IgD-negative memory B cell (primary cell): ENCODE measurements around the gene FAS. TPM values are rescaled to one million over a fixed set of nuclear protein-coding genes. Genes with fewer than 3 reads are reported as not detected.
"Not testable (repeated sequence)": the region's sequence is repeated elsewhere in the genome, so short reads cannot be mapped to it uniquely, and the experiment has no call there.

Experiments
- H3K27ac Mint-ChIP-seq, 3 donors: one replicate each; pipeline ENCODE4 v1.8.0; 2020 to 2022; ENCODE audit warnings: mild to moderate bottlenecking in 3 of 3, mixed read lengths in 3 of 3, moderate library complexity in 1 of 3
- H3K27me3 Mint-ChIP-seq: one replicate; pipeline ENCODE4 v1.8.0; 2021; ENCODE audit warnings: mixed read lengths
- H3K36me3 Mint-ChIP-seq: one replicate; pipeline ENCODE4 v1.8.0; 2020; ENCODE audit warnings: mild to moderate bottlenecking, mixed read lengths
- H3K4me1 Mint-ChIP-seq, 3 donors: one replicate each; pipeline ENCODE4 v1.8.0; 2020 to 2022; ENCODE audit warnings: mixed read lengths in 3 of 3, mild to moderate bottlenecking in 1 of 3
- H3K4me3 Mint-ChIP-seq, 4 donors: one replicate each; pipeline ENCODE4 v1.8.0; 2020 to 2022; ENCODE audit warnings: mild to moderate bottlenecking in 4 of 4, mixed read lengths in 4 of 4, moderate library complexity in 3 of 4
- H3K9me3 Mint-ChIP-seq, 3 donors: one replicate each; pipeline ENCODE4 v1.8.0; 2020 to 2021; ENCODE audit warnings: mixed read lengths in 3 of 3, mild to moderate bottlenecking in 1 of 3
- polyA plus RNA-seq: library from polyadenylated mRNA; unstranded; fragments of 300-500 nt; fragmentation: Illumina TruSeq; gene quantifications from one replicate; pipeline ENCODE4 v1.2.3, GENCODE V29; 2021

The FAS gene
- polyA plus RNA-seq, 1 donor from 2014 or later: 11.1 TPM

DNA sequence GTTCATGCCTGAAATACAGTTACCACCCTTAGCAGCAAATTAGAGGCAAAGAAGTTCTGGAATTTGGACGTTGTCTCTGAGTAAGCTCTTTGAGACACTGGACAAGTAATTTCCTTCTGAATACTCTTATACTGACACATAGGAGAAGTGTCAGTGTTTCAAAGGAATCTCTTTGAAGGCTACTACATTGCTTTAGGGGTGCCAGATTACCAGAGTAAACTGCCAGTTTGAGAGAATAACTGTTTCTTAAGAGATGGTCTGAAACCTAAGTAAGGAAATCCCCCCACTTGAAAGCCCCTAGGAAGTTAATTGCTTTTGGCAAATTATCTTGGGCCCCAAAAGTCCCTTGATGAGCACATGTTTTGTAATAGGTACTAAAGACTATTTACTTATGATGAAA is 3.4 kb downstream of the FAS start:
- Mint-ChIP-seq H3K36me3 (peaks cover 2% of the 10 kb centered on the region), H3K4me1 (peaks cover 47 to 60% (median 54%) of the 10 kb centered on the region in 3 donors), H3K27me3 (no peaks in the 10 kb centered on the region), H3K9me3 (no peaks in the 10 kb centered on the region), H3K4me3 (peak overlapping the region in 3 of 4 donors; percentile 52 to 70 (median 63)), H3K27ac (peak overlapping the region in 2 of 3 donors; percentile 59 to 69)

DNA sequence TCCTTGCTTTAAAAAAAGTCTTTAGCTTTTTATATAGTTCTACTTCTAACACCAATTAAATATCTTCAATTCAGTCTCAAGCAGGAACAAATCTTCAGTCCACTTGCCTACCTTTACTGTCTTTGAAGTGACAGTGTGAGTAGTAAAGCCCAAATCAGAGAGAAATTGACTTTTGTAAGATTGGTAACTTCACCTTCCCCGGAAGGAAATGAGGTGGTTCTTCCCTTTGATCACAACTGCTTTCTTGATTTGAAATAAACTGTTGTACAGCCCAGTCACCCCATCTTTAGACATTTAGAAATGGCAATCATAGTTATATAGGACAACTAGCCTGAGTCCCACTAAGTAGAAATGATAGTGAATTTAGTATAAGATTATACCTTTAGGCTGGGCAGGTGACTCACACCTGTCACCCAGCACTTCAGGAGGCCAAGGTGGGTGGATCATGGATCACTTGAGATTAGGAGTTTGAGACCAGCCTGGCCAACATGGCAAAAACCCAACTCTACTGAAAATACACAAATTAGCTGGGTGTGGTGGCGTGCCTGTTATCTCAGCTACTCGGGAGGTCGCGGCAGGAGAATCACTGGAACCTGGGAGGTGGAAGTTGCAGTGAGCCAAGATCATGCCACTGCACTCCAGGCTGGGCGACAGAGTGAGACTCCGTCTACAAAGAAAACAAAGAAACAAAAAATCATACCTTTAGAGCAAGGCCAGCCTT is 4.7 kb downstream of the FAS start:
- Mint-ChIP-seq H3K9me3 (no peaks in the 10 kb centered on the region), H3K36me3 (peaks cover 2% of the 10 kb centered on the region), H3K27ac (peak overlapping the region; percentile 54 to 76 (median 65)), H3K27me3 (no peaks in the 10 kb centered on the region), H3K4me3 (peak overlapping the region; percentile 63 to 89 (median 74)), H3K4me1 (peaks cover 44 to 61% (median 53%) of the 10 kb centered on the region in 3 donors)

DNA sequence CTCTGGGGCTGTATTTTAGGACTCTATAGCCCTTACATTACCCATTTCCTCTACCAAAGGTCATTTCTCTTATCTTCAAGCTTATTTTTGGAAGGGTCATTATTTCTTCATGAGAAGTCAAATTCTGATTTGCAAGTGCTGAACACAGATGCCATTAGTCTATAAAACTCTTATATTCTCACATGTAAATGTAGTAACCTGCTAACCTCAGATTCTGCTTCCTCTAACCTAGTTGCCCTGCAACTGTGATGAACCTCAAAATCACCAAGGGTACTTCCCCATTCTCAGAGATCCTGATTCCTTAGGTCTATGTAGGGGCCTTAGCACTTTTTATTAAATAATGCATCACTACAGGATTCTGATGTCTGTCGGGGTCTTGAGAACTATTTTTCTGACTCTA is 6.3 kb downstream of the FAS start:
- H3K4me1 Mint-ChIP-seq: peaks cover 50 to 65% (median 62%) of the 10 kb centered on the region in 3 donors
- peak overlapping the region in 3 of 4 donors; percentile 44 to 70 (median 46) for H3K4me3 Mint-ChIP-seq
- peak overlapping the region; percentile 8 to 90 (median 70) for H3K27ac Mint-ChIP-seq
- no peaks in the 10 kb centered on the region for H3K9me3 Mint-ChIP-seq
- H3K27me3 Mint-ChIP-seq: no peaks in the 10 kb centered on the region
- peaks cover 2% of the 10 kb centered on the region for H3K36me3 Mint-ChIP-seq

DNA sequence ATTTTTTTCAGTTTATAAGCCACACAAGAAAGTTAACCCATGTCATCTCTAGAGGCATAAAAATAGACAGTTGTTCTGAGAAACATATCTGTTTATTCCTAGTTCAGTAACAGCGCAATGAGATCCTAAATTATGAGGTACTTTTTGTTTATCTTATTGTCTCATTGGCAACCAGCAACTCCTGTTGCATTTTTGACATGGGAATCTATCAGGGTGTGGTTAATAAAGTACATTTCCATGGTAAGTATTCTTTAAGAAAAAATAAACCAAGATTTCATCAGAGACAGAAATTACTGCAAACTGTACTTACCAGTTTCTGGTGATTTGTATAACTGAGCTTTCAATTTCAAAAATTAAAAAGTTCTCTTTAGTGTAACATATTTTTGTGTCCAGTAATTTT is 9.0 kb downstream of the FAS start:
- Mint-ChIP-seq H3K9me3 (no peaks in the 10 kb centered on the region), H3K27ac (peak overlapping the region; percentile 66 to 87 (median 80)), H3K4me3 (peak overlapping the region in 3 of 4 donors; percentile 23 to 91 (median 64)), H3K27me3 (no peaks in the 10 kb centered on the region), H3K4me1 (peaks cover 61 to 65% (median 64%) of the 10 kb centered on the region in 3 donors), H3K36me3 (no peaks in the 10 kb centered on the region)

GRCh38 chr10:89001024-89001728 is 10.6 kb downstream of the FAS start:
- Mint-ChIP-seq H3K27me3 (no peaks in the 10 kb centered on the region), H3K36me3 (no peaks in the 10 kb centered on the region), H3K9me3 (no peaks in the 10 kb centered on the region), H3K27ac (peak overlapping the region; percentile 80 to 90 (median 87)), H3K4me3 (peak overlapping the region; percentile 63 to 91 (median 66)), H3K4me1 (peaks cover 50 to 54% (median 51%) of the 10 kb centered on the region in 3 donors)

GRCh38 chr10:89001729-89002072 is 11.1 kb downstream of the FAS start:
- H3K27ac Mint-ChIP-seq: peak overlapping the region; percentile 33 to 87 (median 80)

GRCh38 chr10:89002226-89002978 is 11.8 kb downstream of the FAS start:
- Mint-ChIP-seq H3K36me3 (no peaks in the 10 kb centered on the region), H3K4me1 (peaks cover 39 to 45% (median 40%) of the 10 kb centered on the region in 3 donors), H3K4me3 (peak overlapping the region in 3 of 4 donors; percentile 20 to 77 (median 67)), H3K9me3 (no peaks in the 10 kb centered on the region), H3K27me3 (no peaks in the 10 kb centered on the region), H3K27ac (peak overlapping the region; percentile 34 to 87 (median 80))

More at GRCh38 chr10:89001729-89002072, 11.1 kb downstream of the FAS start:
- Mint-ChIP-seq H3K27me3 (no peaks in the 10 kb centered on the region), H3K4me3 (peak overlapping the region; percentile 63 to 91 (median 66)), H3K9me3 (no peaks in the 10 kb centered on the region), H3K36me3 (no peaks in the 10 kb centered on the region), H3K4me1 (peaks cover 46 to 50% (median 47%) of the 10 kb centered on the region in 3 donors)

DNA sequence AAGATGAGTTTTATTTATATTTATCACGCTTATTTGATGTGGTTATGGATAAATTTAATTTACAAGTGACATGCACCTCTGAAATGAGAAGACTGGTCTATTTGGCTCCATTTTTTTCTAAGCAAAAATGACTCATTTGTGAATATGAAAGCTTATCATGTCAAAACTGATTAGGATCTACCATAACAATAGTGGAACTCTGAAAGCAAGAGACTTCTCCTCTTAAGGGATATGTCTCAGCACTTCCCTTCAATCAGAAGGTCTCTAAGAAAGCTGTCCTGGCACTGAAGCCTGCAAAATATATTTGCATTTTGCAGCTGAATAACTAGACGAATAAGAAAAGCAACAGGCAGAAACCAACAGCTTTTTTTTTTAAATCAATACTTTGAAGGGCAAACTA is 12.7 kb downstream of the FAS start:
- Mint-ChIP-seq H3K9me3 (no peaks in the 10 kb centered on the region), H3K36me3 (no peaks in the 10 kb centered on the region), H3K27ac (peak overlapping the region in 1 of 3 donors; percentile 21), H3K27me3 (no peaks in the 10 kb centered on the region), H3K4me1 (peaks cover 38 to 43% (median 40%) of the 10 kb centered on the region in 3 donors), H3K4me3 (peak overlapping the region in 1 of 4 donors; percentile 22)

GRCh38 chr10:89007129-89007893 is 16.7 kb downstream of the FAS start:
- Mint-ChIP-seq H3K4me1 (peaks cover 10 to 15% (median 13%) of the 10 kb centered on the region in 3 donors), H3K36me3 (peaks cover 11% of the 10 kb centered on the region), H3K4me3 (no peak overlapping the region)

DNA sequence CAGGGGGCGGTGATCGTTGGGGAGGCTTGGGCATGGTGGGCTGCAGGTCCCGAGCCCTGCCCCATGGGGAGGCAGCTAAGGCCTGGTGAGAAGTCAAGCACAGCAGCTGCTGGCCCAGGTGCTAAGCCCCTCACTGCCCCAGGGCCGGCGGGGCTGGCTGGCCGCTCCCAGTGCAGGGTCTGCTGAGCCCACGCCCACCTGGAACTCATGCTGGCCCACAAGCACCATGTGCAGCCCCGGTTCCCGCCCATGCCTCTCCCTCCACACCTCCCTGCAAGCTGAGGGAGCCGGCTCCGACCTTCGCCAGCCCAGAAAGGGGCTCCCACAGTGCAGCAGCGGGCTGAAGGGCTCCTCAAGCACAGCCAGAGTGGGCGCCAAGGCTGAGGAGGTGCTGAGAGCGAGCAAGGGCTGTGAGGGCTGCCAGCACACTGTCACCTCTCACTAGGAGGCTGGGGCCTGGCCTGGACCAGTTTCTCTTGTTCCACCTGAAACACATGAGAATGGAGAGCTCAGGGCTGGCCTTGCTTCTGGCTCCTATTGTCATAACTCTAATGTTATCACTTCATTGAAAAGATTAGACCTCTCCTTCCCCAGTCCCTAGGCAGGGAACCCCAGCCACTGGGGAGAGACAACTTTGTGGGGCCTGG is 28.2 kb downstream of the FAS start:
- H3K9me3 Mint-ChIP-seq, H3K27ac Mint-ChIP-seq, H3K4me1 Mint-ChIP-seq, H3K4me3 Mint-ChIP-seq, H3K27me3 Mint-ChIP-seq: not testable (repeated sequence)
- peaks cover 13% of the 10 kb centered on the region for H3K36me3 Mint-ChIP-seq

More at GRCh38 chr10:89007129-89007893, 16.7 kb downstream of the FAS start:
- no peaks in the 10 kb centered on the region for H3K27me3 Mint-ChIP-seq
- peak overlapping the region in 2 of 3 donors; percentile 14 to 88 for H3K27ac Mint-ChIP-seq
- H3K9me3 Mint-ChIP-seq: no peaks in the 10 kb centered on the region

GRCh38 chr10:89019569-89020327 is 29.1 kb downstream of the FAS start:
- no peaks in the 10 kb centered on the region for H3K27me3 Mint-ChIP-seq
- H3K36me3 Mint-ChIP-seq: peaks cover 9% of the 10 kb centered on the region
- H3K9me3 Mint-ChIP-seq: peaks cover 0 to 4% (median 2%) of the 10 kb centered on the region in 3 donors
- H3K4me1 Mint-ChIP-seq: peaks cover 0 to 3% (median 0%) of the 10 kb centered on the region in 3 donors
- H3K27ac Mint-ChIP-seq: peak overlapping the region in 1 of 3 donors; percentile 25
- no peak overlapping the region for H3K4me3 Mint-ChIP-seq

DNA sequence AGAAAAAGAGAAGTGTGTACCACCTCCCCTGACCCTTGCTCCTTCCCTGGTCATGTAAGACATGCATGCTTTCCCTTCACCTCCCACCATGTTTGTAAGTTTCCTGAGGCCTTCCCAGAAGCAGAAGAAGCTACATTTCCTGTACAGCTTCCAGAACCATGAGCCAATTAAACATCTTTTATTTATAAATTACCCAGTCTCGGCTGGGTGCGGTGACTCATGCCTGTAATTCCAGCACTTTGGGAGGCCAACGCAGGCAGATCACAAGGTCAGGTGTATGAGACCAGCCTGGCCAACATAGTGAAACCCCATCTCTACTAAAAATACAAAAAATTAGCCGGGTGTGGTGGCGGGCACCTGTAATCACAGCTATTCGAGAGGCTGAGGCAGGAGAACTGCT is 30.9 kb downstream of the FAS start:
- H3K36me3 Mint-ChIP-seq, H3K27ac Mint-ChIP-seq, H3K4me1 Mint-ChIP-seq: not testable (repeated sequence)

DNA sequence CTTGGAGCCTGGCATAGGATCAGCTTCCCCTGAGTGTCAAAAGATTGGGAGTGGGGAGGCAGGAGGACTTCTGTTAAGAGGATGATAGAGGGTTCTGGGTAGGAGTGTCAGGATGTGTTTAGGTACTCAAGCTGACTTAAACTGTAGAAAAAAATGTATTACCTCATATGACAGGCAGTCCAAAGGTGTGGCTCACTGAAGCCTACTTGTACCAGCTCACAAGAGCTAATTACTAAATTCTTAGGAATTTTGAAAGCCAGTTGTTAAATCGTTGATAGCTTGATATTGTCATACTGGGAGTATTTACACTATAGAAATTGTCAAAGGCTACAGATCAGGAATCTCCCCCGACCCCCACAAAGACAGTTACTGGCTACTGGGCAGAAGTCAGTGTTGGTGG is 32.1 kb downstream of the FAS start:
- Mint-ChIP-seq H3K36me3 (peaks cover 5% of the 10 kb centered on the region), H3K27ac (no peak overlapping the region), H3K4me1 (no peaks in the 10 kb centered on the region), H3K27me3 (no peaks in the 10 kb centered on the region), H3K9me3 (peaks cover 0 to 4% (median 2%) of the 10 kb centered on the region in 3 donors), H3K4me3 (no peak overlapping the region)

More for the DNA sequence above, 30.9 kb downstream of the FAS start:
- H3K4me3 Mint-ChIP-seq, H3K27me3 Mint-ChIP-seq, H3K9me3 Mint-ChIP-seq: not testable (repeated sequence)
